ENCODE measurements around the gene FLII.
"Not testable (repeated sequence)": the region's sequence is repeated elsewhere in the genome, so short reads cannot be mapped to it uniquely, and the experiment has no call there.

DNA sequence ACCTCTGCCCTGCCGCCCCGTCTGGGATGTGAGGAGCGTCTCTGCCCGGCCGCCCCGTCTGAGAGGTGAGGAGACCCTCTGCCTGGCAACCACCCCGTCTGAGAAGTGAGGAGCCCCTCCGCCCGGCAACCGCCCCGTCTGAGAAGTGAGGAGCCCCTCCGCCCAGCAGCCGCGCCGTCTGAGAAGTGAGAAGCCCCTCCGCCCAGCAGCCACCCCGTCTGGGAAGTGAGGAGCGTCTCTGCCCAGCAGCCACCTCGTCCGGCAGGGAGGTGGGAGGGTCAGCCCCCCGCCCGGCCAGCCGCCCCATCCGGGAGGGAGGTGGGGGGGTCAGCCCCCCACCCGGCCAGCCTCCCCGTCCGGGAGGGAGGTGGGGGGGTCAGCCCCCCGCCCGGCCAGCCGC is 39.5 kb upstream of the FLII start:
- TF ChIP-seq, protein P1, sequence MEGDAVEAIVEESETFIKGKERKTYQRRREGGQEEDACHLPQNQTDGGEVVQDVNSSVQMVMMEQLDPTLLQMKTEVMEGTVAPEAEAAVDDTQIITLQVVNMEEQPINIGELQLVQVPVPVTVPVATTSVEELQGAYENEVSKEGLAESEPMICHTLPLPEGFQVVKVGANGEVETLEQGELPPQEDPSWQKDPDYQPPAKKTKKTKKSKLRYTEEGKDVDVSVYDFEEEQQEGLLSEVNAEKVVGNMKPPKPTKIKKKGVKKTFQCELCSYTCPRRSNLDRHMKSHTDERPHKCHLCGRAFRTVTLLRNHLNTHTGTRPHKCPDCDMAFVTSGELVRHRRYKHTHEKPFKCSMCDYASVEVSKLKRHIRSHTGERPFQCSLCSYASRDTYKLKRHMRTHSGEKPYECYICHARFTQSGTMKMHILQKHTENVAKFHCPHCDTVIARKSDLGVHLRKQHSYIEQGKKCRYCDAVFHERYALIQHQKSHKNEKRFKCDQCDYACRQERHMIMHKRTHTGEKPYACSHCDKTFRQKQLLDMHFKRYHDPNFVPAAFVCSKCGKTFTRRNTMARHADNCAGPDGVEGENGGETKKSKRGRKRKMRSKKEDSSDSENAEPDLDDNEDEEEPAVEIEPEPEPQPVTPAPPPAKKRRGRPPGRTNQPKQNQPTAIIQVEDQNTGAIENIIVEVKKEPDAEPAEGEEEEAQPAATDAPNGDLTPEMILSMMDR (IDR thresholded peaks at IDR 0.05): not testable (repeated sequence)
- TF ChIP-seq POLR2A (IDR thresholded peaks at IDR 0.05): not testable (repeated sequence)

Measured in adrenal gland (tissue), 5 donors.